ENCODE data around the gene YBEY. TPM values are rescaled to one million over a fixed set of nuclear protein-coding genes. Genes with fewer than 3 reads are reported as not detected.

The YBEY gene
- total RNA-seq, 4 donors from 2014 or later: 8.1 to 17.2 (median 10.6) TPM

GRCh38 chr21:46329796-46330195 lies 43.7 kb downstream of the YBEY start:
- Histone ChIP-seq H3K9me3 (no peaks in the 10 kb centered on the region), H3K4me3 (no peak overlapping the region), H3K4me1 (peaks cover 6 to 15% (median 12%) of the 10 kb centered on the region in 4 donors), H3K27me3 (no peaks in the 10 kb centered on the region), H3K27ac (replicated peaks in 1 of 4) (no peak overlapping the region), H3K36me3 (peaks cover 1 to 53% (median 39%) of the 10 kb centered on the region in 4 donors)
- WGBS: 83% methylated on average over 2 of the region's 2 CpGs
- no peak for TF ChIP-seq POLR2AphosphoS5 (IDR thresholded peaks at IDR 0.05)
- TF ChIP-seq, protein P1, sequence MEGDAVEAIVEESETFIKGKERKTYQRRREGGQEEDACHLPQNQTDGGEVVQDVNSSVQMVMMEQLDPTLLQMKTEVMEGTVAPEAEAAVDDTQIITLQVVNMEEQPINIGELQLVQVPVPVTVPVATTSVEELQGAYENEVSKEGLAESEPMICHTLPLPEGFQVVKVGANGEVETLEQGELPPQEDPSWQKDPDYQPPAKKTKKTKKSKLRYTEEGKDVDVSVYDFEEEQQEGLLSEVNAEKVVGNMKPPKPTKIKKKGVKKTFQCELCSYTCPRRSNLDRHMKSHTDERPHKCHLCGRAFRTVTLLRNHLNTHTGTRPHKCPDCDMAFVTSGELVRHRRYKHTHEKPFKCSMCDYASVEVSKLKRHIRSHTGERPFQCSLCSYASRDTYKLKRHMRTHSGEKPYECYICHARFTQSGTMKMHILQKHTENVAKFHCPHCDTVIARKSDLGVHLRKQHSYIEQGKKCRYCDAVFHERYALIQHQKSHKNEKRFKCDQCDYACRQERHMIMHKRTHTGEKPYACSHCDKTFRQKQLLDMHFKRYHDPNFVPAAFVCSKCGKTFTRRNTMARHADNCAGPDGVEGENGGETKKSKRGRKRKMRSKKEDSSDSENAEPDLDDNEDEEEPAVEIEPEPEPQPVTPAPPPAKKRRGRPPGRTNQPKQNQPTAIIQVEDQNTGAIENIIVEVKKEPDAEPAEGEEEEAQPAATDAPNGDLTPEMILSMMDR (IDR thresholded peaks at IDR 0.05): no peak
- no peak for TF ChIP-seq EP300 (IDR thresholded peaks at IDR 0.05)
- TF ChIP-seq POLR2A (IDR thresholded peaks at IDR 0.05; ENCODE audit: low read depth): no peak
- intact Hi-C loops (cut with DNase I): loop anchor here (5.0 to 10.0 kb wide), 3 partner anchors 125 to 355 kb away; partner anchors contain the start of gene DIP2A
- DNase-seq (ENCODE audit: extremely low spot score): no peak

DNA sequence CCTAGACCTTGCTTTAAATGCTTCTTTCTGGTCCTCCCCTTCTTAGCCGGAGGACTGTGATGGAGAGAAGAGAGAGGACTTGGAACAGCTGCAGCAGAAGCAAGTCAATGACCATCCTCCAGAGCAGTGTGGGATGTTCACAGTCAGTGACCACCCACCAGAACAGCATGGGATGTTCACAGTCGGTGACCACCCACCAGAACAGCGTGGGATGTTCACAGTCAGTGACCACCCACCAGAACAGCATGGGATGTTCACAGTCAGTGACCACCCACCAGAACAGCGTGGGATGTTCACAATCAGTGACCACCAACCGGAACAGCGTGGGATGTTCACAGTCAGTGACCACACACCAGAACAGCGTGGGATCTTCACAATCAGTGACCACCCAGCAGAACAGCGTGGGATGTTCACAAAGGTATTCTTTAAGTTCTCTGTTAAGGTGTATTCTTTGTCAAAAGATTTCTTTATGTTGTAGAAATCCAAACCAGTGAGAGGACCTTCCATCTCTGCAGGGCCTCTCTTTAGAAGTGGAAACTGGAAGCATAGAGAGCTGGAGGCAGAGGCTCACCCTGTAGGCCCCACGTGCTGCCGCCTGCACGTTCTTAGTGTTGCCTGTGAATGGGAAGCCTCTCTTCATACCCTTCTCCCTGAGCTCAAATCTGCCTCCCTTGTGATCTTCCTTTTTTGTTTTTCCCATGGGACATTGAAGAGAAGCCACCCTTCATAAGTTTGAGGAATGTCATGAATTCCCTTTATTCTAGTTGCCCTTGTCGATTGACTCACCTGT lies 48.4 kb downstream of the YBEY start:
- Histone ChIP-seq H3K36me3 (peaks cover 18 to 75% (median 61%) of the 10 kb centered on the region in 4 donors), H3K4me3 (no peak overlapping the region), H3K4me1 (no peaks in the 10 kb centered on the region), H3K9me3 (no peaks in the 10 kb centered on the region), H3K27me3 (no peaks in the 10 kb centered on the region), H3K27ac (replicated peaks in 1 of 4) (no peak overlapping the region)
- no peak for DNase-seq (ENCODE audit: extremely low spot score)
- 90% methylated on average over 10 of the region's 12 CpGs for WGBS
- intact Hi-C loops (cut with DNase I): no loop called here
- TF ChIP-seq, protein P1 (IDR thresholded peaks at IDR 0.05): no peak
- no peak for TF ChIP-seq EP300 (IDR thresholded peaks at IDR 0.05)
- no peak for TF ChIP-seq POLR2A (IDR thresholded peaks at IDR 0.05; ENCODE audit: low read depth)
- no peak for TF ChIP-seq POLR2AphosphoS5 (IDR thresholded peaks at IDR 0.05)

DNA sequence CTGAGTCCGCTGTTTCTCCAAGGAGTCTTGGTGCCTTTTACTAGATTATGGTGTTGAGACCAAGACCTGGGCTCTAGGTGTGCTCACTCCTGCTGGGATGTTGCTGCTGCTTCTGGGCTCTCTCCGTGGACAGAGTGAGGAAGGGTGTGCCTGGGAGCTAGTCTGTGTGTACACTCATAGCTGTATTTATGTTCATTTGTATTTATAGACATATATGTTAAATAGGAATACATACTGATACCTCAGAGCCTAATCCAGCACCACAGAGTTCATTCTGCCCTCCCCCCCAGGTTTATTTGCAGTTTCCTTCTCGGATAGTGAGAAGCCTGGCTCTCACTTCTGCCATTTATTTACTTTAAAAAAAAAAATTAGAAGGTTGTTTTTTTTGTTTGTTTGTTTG lies 50.5 kb downstream of the YBEY start:
- no peaks in the 10 kb centered on the region for H3K9me3 ChIP-seq
- no peak overlapping the region for H3K27ac ChIP-seq (replicated peaks in 1 of 4)
- 94% methylated on average over 3 of the region's 3 CpGs for WGBS
- no peak for DNase-seq (ENCODE audit: extremely low spot score)
- intact Hi-C loops (cut with DNase I): no loop called here
- TF ChIP-seq, protein P1 (IDR thresholded peaks at IDR 0.05): no peak
- TF ChIP-seq EP300 (IDR thresholded peaks at IDR 0.05) (no peak), POLR2A (IDR thresholded peaks at IDR 0.05; ENCODE audit: low read depth) (no peak), POLR2AphosphoS5 (IDR thresholded peaks at IDR 0.05) (no peak)
- H3K4me3 ChIP-seq: no peak overlapping the region
- H3K27me3 ChIP-seq: no peaks in the 10 kb centered on the region
- peaks cover 22 to 76% (median 56%) of the 10 kb centered on the region in 4 donors for H3K36me3 ChIP-seq
- H3K4me1 ChIP-seq: no peaks in the 10 kb centered on the region

DNA sequence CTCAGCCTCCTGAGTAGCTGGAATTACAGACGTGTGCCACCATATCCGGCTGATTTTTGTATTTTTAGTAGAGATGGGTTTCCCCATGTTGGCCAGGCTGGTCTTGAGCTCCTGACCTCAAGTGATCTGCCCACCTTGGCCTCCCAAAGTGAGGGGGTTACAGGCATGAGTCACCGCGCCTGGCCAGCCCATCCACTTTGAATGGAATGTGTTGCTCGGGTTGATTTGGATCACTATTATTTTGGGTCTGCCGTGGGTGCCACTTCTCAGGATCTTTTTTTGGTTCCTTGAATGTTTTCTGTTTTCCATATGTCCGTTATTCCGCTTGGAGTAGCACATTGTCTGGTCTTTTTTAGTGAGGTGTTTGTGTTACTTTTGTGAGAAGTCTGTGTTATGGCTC lies 54.9 kb downstream of the YBEY start:
- Histone ChIP-seq H3K9me3 (no peaks in the 10 kb centered on the region), H3K27ac (replicated peaks in 1 of 4) (no peak overlapping the region), H3K4me3 (no peak overlapping the region), H3K36me3 (peaks cover 26 to 63% (median 45%) of the 10 kb centered on the region in 4 donors), H3K4me1 (no peaks in the 10 kb centered on the region), H3K27me3 (no peaks in the 10 kb centered on the region)
- TF ChIP-seq POLR2AphosphoS5 (IDR thresholded peaks at IDR 0.05): no peak
- TF ChIP-seq, protein P1 (IDR thresholded peaks at IDR 0.05): no peak
- TF ChIP-seq EP300 (IDR thresholded peaks at IDR 0.05): no peak
- no peak for TF ChIP-seq POLR2A (IDR thresholded peaks at IDR 0.05; ENCODE audit: low read depth)
- intact Hi-C loops (cut with DNase I): no loop called here
- DNase-seq (ENCODE audit: extremely low spot score): no peak
- 94% methylated on average over 8 of the region's 8 CpGs for WGBS

Measured in esophagus muscularis mucosa (tissue), 4 donors.